GM13977 (cell line): ENCODE data around the gene MEX3A.
"Not testable (repeated sequence)": the region's sequence is repeated elsewhere in the genome, so short reads cannot be mapped to it uniquely, and the experiment has no call there.

Source experiments
- DNase-seq: peaks from one replicate; pipeline ENCODE4 v3.0.0; 2012; ENCODE audit warnings: low spot score
- in situ Hi-C: fragments of 300-500 bp; cut with MboI; formaldehyde crosslinking; loops from one replicate; pipeline ENCODE4 v1.12.0; 2022; ENCODE audit warnings: low sequenced_read_pairs, low pct_unique_long_range_greater_than_20kb, mixed read lengths, inconsistent platforms; ENCODE audit not compliant: unreplicated experiment
- TF ChIP-seq, protein P1 (sequence below): IDR thresholded peaks from 2 replicates; pipeline ENCODE4 v1.5.1; 2012; ENCODE audit warnings: mild to moderate bottlenecking, control low read depth; ENCODE audit not compliant: insufficient read depth; ENCODE audit errors: extremely low read depth, missing control alignments

Gene MEX3A

DNA sequence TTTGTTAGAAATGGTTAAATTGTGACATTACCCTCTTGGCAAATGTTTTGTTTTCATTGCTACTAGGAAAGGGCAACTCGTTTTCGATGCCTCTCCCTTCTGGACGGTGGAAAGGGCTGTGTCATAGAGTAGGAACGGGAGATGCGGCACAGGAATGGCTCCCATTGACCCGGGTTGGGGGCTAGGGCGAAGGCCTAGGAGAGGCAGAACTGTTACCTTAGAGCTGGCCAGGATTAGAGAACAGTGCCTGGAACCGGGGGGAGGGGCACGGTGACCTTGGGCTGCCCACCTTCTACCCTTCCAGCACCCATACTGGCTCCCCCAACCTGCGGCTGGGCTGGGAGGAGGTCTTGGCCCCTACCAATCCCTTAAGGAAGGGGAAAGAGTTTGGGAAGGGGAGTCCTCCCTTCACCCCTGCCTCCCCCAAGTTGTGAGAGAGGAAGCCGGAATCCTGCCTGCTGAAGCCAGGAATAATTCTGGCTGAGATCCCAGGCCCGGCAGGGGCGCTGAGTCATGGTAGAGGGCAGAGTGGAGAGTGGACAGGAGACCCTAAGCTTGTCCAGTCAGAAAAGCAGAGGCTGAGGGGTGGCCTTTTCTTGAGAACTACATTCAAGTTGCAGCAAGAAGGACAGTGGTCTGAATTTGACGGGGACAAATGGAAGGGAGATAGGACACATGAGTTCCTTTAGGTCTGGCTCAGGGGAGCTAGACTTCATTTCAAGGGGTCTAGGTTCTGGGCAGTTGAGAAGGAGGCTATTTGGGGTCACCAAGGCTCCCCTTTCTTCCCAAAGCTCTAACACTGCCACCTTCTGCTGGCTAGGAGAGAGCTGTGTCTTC lies 40.5 kb upstream of the MEX3A start:
- in situ Hi-C loops = no loop called here
- DNase-seq = no peak
- TF ChIP-seq, protein P1, sequence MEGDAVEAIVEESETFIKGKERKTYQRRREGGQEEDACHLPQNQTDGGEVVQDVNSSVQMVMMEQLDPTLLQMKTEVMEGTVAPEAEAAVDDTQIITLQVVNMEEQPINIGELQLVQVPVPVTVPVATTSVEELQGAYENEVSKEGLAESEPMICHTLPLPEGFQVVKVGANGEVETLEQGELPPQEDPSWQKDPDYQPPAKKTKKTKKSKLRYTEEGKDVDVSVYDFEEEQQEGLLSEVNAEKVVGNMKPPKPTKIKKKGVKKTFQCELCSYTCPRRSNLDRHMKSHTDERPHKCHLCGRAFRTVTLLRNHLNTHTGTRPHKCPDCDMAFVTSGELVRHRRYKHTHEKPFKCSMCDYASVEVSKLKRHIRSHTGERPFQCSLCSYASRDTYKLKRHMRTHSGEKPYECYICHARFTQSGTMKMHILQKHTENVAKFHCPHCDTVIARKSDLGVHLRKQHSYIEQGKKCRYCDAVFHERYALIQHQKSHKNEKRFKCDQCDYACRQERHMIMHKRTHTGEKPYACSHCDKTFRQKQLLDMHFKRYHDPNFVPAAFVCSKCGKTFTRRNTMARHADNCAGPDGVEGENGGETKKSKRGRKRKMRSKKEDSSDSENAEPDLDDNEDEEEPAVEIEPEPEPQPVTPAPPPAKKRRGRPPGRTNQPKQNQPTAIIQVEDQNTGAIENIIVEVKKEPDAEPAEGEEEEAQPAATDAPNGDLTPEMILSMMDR = peak; percentile 17

DNA sequence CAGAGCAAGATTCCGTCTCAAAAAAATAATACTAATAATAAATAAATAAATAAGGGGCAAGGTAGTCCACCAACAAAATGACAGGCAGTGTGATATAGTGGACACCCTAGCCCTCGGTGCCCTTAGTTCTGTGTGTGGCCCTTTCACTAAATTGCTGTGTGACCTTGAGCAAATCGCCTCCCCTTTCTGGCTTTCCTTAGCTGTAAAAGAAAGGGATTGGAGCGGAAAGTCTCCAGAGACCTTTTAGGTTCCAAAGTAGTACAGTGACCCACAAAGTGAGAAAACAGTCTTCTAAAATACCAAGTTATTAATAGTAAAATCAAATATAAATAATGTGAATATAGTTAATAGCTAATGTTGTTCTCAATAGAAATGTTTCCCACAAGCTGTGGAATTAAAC lies 39.8 kb upstream of the MEX3A start:
- in situ Hi-C loops = no loop called here
- DNase-seq = no peak
- TF ChIP-seq, protein P1 = no peak

DNA sequence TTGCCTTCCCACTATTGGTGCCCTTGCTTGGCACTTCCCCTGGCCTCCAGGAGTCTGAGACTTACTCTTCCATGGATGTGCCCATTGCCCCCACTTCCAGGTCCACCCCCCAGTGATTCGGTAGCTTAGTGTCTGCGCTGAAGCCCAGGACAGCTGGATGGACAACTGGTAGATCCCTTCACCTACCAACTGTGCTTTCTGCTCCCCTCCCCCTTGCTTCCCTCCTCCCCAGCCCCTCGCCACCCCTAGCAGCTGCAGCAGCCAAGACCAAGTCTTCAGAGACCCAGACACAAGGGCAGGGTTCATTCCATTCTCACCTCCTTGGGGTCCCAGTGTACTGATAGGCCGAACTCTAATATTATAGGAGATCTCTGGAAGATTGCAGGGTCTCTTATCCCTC lies 39.2 kb upstream of the MEX3A start:
- TF ChIP-seq, protein P1 = no peak
- DNase-seq = no peak
- in situ Hi-C loops = no loop called here

DNA sequence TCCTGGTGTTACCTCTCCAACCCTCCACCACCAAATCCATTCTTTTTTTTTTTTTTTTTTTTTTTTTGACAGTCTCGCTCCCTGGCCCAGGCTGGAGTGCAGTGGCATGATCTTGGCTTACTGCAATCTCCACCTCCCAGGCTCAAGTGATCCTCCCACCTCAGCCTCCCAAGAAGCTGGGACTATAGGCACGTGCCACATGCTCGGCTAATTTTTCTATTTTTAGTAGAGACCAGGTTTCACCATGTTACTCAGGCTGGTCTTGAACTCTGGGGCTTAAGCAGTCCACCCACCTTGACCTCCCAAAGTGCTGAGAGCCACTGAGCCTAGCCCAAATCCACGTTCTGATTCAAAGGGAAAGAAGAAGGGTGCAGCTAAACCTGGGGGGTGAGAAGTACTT lies 38.7 kb upstream of the MEX3A start:
- DNase-seq, in situ Hi-C loops: not testable (repeated sequence)

DNA sequence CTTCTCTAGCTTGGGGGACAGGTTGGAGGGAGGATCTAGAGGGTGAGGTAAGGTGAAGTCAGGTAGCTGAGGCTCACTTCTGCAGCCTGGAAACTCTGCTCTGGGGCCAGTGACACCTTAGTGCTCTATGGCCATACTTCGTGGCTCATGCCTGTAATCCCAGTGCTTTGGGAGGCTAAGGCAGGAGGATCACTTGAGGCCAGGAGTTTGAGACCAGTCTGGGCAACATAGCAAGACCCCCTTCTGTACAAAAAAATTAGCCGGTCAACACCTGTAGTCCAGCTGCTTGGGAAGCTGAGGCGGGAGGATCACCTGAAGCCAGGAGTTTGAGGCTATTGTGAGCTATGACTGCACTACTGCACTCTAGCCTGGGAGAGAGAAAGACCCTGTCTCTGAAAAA lies 38.1 kb upstream of the MEX3A start:
- in situ Hi-C loops = no loop called here
- DNase-seq = no peak
- TF ChIP-seq, protein P1 = no peak

DNA sequence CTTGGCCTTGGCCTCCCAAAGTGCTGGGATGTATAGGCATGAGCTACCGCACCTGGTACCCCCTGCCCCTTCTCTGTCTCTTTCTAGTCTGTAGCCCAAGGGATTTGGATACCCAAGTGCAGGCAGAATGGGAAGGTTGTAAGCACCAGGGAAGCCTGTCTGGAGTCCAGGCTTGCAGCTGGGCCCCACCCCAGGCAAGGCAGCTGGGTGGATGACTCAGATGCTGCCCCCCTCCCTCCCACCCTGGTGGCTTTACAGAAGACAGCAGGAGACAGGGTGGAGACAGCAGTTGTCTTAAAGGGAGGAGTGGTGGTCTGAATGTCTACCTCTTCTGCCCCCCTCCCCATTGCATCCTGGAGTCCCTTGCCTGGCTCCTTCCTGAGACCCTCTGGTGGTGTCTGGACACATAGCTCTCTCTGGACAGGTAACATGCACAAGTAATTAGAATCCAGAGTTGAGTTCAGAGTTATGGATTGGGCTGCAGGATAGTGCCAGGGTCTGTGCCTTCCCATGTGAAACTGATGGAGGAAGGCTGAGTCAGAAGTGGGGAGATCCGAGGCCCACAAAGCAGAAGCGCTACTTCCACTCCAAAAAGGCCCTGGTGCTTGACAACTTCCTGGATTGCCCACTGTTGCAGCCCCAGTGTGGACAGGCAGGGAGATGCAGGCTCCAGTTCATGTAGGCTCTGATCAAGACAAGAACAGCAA lies 37.4 kb upstream of the MEX3A start:
- in situ Hi-C loops = no loop called here
- DNase-seq = no peak
- TF ChIP-seq, protein P1 = no peak
